Neural progenitor cell (in vitro differentiated cells): Measurements from ENCODE around the gene C9orf50.

Experiments
- EZH2 ChIP-seq: fragments of 200-600 bp; sonication (generic); IDR thresholded peaks from 2 replicates; pipeline ENCODE4 v1.6.1; 2017; ENCODE audit warnings: antibody characterized with exemption, mild to moderate bottlenecking, moderate library complexity
- TF ChIP-seq, protein P1 (sequence below): fragments of 200-600 bp; sonication (generic); IDR thresholded peaks from 2 replicates; pipeline ENCODE4 v1.5.1; 2017; ENCODE audit warnings: antibody characterized with exemption, mild to moderate bottlenecking

DNA sequence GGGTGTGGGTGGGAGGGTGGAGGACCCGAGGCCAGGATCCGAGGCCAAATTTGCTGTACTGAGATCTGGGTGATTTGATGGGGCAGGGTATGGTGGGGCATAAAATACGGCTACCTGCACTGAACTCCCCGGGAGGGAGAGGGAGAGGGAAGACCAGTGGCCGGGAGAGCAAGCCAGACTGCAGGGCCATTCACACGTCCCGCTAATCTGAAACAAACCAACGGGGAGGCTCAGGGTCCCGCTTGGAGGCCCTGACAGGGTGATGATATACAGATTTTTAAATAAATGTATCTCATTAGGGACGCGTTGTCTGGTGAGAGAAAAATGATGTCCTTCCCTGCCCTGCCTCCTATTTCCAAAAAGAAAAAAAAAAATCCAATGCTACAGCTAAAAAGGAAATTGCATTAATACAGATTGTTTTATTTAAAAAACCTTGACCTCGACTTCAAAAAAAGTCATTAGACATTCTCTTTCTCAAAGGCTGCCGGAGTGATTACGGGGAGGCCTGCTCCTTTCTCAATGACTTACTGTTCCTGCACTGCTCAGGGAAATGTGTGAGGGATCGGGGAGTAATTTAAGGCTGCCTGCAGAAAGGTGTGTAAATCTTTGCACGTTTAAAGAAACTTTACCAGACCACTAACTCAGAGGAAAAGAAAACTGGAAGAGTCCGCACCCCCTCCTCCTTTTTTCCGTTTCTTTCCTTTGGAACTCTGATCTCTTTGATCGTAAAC, 33.1 kb upstream of the C9orf50 start:
- TF ChIP-seq, protein P1, sequence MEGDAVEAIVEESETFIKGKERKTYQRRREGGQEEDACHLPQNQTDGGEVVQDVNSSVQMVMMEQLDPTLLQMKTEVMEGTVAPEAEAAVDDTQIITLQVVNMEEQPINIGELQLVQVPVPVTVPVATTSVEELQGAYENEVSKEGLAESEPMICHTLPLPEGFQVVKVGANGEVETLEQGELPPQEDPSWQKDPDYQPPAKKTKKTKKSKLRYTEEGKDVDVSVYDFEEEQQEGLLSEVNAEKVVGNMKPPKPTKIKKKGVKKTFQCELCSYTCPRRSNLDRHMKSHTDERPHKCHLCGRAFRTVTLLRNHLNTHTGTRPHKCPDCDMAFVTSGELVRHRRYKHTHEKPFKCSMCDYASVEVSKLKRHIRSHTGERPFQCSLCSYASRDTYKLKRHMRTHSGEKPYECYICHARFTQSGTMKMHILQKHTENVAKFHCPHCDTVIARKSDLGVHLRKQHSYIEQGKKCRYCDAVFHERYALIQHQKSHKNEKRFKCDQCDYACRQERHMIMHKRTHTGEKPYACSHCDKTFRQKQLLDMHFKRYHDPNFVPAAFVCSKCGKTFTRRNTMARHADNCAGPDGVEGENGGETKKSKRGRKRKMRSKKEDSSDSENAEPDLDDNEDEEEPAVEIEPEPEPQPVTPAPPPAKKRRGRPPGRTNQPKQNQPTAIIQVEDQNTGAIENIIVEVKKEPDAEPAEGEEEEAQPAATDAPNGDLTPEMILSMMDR, result no peak
- no peak for TF ChIP-seq EZH2
